ENCODE data around the gene DLGAP4.

- no peak for TF ChIP-seq CTCF (IDR thresholded peaks at IDR 0.05)
- no peak for TF ChIP-seq POLR2A (IDR thresholded peaks at IDR 0.05)
Measured at GRCh38 chr20:36279776-36280175, 26.4 kb upstream of the DLGAP4 start.
